Jurkat, Clone E6-1 (cell line): ENCODE measurements around the gene RPL39L.

Experiments used
- DNase-seq: peaks from one replicate; pipeline ENCODE4 v3.0.0-alpha.2; 2011; ENCODE audit warnings: low read depth, low spot score
- H3K4me3 ChIP-seq: 2 replicates; pipeline ENCODE4 v1.5.1; 2011; ENCODE audit warnings: mild to moderate bottlenecking, low read length, control low read depth, moderate library complexity

The RPL39L gene

DNA sequence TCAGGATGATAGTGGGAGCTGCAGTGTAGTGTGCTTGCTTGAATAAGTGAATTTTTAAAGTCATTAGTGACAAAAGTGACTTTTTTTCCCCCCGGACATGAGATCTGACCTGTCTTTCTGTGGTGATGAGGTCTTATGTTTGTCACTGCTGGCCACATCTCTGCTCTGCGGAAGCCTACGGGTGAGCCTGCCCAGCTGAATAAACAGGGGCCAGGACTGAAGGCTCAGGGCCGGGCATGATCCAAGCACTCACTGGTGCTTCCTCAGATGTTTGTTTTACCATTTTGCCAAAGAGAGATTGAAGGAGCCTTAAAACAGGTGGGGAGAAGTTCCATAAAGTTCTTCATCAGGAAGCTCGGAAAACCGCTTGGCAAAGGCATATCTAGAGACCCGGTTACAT lies 35.0 kb downstream of the RPL39L start:
- no peak overlapping the region for H3K4me3 ChIP-seq
- DNase-seq = no peak

DNA sequence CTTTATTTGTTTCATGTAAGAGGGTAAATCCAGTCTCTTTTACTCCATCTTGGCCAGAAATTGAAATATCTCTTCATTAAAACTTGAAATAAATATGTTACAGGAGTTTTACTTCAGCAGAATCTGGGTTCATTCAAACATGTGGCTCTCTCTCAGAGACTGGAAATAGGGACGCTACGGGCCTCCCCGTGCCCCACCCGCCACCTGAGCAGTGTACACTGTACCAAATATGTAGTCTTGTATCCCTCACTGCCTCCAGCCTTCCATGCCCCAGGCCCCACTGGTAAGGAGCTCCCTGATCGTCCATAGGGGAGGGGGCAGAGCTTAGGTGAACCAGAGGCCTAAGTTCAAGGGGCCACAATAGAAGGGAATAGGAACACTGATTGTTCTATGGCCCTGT lies 36.0 kb downstream of the RPL39L start:
- DNase-seq = no peak
- H3K4me3 ChIP-seq = no peak overlapping the region

DNA sequence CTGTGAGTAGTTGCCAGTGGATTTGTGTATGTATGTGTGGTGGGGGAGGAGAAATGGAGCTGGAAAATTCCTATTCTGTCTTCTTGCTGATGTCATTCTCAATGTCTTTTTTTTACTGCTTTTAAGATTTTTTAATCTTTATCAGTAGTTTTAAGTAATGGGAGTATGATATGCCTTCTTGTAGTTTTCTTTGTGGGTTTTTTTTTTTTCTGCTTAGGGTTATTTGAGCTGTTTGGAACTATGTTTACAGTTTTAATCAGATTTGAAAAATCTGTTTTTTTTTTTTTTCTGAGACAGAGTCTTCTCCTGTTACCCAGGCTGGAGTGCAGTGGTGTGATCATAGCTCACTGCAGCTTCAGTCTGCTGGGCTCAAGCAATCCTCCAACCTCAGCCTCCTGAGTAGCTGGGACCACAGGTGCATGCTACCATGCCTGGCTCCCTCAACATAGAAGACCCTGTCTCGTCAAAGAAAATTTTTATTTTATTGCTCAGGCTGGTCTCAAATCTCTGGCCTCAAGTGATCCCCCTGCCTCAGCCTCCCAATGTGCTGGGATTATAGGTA lies 37.1 kb downstream of the RPL39L start:
- no peak for DNase-seq
- H3K4me3 ChIP-seq = peak overlapping the region; percentile 28

DNA sequence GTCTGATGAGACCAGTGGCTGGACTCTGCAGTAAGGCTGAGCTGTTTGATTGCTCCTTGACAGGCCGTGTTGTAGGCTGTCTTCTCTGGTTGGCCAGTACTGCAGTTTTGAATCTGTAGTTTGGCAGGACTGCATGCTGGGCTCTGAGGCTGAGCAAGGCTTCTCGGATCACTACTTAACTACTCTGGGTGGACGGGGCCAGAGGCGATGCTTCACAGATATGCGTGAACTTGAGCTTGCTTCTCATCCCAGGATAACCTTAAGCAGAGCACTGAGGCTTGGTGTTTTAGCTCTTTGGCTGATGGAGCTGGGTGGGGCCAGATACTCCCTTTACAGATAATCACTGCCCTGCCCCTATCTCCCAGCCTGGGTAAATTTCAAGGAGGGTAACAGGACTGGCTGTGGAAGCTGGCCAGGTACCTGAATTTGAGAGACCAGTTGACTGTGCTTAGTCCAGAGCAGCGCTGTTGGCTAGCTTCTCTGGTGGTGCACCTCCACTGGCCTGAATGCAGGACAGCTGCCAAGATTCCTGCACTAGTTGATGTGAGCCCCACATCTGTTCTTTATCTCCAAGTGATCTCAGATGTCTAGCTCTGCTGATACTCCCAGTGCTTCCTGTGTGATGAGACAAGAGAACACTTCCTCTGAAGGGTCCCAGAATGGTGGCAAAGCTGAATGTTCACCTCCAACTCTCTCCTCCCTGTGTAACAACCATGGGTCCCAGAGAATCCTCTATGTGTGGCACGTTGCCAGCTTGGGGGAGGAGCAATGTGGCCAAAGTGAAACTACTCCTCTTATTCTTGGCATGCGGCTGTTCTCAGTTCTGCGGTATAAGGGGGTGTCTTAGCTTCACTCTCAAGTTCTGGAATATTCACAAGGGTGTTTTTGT lies 37.9 kb downstream of the RPL39L start:
- peak; percentile 78 for DNase-seq
- H3K4me3 ChIP-seq = peak overlapping the region; percentile 28

DNA sequence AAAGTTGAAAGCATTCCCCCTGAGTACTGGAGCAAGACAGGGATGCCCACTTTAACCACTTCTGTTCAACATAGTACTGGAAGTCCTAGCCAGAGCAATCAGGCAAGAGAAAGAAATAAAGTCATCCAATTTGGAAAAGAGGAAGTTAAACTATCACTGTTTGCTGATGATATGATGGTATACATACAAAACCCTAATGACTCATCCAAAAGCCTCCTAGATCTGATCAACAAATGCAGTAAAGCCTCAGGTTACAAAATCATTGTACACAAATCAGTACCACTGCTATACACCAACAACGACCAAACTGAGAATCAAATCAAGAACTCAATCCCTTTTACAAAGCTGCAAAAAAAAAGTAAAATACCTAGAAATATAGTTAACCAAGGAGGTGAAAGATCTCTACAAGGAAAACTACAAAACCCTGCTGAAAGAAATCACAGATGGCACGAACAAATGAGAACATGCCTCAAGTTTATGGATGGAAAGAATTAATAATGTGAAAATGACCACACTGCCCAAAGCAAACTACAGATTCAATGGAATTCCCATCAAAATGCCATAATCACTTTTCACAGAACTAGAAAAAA lies 40.3 kb downstream of the RPL39L start:
- no peak for DNase-seq

DNA sequence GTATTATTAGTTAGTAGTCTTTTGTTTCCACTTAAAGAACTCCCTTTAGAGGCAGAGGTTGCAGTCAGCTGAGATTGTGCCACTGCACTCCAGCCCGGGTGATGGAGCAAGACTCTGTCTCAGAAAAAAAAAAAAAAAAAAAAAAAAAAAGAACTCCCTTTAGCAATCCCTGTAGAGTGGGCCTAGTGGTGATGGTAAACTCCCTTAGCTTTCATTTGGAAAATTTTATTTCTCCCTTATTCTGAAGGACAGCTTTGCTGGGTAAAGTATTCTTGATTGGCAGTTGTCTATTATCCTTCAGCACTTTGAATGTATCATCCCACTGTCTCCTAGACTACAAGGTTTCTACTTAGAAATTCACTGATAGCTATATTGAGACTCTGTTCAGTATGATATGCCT lies 46.0 kb downstream of the RPL39L start:
- H3K4me3 ChIP-seq = no peak overlapping the region
- no peak for DNase-seq

More for the DNA sequence above, 40.3 kb downstream of the RPL39L start:
- no peak overlapping the region for H3K4me3 ChIP-seq

DNA sequence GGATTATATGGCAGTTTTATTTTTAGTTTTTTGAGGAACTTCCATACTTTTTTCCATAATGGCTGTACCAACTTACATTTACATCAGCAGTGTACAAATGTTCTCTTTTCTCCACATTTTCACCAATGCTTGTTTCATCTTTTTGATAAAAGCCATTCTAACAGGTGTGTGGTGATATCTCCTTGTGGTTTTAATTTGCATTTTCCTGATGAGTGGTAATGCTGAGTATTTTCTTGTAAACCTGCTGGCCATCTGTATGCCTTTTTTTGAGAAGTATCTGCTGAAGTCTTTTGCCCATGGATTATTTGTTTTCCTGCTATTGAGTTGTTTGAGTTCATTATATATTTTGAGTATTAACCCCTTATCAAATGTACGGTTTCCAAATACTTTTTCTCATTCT lies 50.6 kb downstream of the RPL39L start:
- H3K4me3 ChIP-seq = no peak overlapping the region
- DNase-seq = peak; percentile 29

DNA sequence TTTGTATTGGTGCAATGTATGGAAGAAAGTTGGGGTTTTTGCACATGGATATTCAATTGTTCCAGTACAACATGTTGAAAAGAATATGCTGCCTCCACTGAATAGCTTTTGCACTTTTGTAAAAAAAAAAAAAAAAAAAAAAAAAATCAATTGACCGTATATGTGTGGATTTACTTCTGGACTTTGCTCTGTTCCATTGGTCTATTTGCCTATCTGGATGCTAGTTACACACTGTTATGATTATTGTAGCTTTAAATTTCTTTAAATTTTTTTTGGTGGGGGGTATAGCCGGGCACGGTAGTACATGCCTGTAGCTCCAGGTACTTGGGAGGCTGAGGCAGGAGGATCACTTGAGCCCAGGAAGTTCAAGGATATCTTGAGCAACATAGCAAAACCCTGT lies 52.5 kb downstream of the RPL39L start:
- no peak overlapping the region for H3K4me3 ChIP-seq
- no peak for DNase-seq

DNA sequence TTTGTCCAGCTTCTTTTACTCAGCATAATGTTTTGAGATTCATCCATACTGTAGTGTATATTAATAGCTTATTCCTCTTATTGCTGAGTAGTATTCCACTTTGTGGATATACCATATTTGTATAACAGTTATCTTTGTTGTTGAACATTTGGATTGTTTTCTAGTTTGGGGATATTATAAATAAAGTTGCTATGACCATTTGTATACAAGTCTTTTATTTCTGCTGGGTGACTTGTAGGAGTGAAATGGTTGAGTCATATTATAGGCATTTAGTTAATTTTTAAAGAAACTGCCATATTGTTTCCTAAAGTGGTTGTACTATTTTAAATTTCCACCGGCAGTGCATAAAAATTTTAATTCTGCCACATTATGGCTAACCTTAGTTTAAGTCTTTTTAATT lies 53.4 kb downstream of the RPL39L start:
- H3K4me3 ChIP-seq = no peak overlapping the region
- DNase-seq = no peak

DNA sequence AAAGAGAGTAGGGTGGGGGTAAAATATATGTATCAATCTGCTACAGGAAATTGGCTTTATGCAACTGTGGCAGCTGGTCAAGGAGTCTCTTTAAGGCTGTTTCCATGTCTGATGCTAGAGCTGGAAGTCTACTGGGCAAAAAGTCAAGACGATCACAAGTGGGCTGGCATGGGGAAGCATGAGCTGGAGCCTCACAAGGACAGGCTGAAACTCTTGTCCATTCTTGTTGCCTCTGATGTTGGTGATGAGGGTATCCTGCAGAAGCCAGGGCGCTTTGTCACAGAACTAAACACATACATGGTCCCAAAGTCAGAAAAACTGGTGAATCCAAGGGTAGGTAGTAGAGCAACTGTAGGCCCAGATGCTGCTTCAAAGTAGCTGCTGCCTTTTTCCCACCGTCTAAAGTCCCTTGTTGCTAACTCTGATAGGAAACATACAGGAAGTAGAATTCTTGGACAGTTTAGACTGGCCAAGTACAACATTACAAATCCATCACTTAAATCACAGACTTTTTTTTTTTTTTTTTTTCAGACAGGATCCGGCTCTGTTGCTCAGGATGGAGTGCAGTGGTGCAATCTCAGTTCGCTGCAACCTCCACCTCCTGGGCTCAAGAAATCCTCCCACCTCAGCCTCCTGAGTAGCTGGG lies 54.2 kb downstream of the RPL39L start:
- no peak overlapping the region for H3K4me3 ChIP-seq
- no peak for DNase-seq

DNA sequence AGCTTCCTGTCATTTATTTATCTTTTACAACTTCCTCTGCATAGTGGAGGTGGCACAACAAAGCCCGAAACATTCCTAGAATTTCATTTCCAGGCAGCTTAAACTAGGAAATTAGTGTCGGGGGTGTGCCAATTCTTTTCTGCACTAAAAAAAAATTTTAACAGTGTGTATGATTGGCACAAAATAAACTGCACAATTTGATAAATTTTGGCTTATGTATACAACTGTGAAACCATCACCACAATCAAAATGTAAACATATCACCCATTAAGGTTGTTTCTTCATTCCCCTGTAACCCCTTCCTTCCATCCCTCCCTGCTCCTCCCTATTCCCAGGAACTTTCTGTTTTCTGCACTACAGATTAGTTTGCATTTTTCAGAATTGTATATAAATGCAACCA lies 54.7 kb downstream of the RPL39L start:
- DNase-seq = no peak
- H3K4me3 ChIP-seq = no peak overlapping the region

DNA sequence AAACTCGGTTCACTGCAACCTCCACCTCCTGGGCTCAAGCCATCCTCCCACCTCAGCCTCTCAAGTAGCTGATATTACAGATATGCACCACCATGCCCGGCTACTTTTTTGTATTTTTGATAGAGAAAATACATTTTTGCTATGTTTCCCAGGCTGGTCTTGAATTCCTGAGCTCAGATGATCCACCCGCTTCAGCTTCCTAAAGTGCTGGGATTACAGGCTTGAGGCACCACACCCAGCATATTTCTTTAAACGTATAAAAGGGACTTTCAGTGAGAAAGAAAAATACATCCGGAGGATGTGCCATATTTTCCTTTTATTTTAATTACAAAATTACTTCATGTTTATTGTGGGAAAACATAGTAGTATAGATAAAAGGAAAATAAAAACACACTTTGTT lies 55.2 kb downstream of the RPL39L start:
- no peak for DNase-seq
- H3K4me3 ChIP-seq = no peak overlapping the region

DNA sequence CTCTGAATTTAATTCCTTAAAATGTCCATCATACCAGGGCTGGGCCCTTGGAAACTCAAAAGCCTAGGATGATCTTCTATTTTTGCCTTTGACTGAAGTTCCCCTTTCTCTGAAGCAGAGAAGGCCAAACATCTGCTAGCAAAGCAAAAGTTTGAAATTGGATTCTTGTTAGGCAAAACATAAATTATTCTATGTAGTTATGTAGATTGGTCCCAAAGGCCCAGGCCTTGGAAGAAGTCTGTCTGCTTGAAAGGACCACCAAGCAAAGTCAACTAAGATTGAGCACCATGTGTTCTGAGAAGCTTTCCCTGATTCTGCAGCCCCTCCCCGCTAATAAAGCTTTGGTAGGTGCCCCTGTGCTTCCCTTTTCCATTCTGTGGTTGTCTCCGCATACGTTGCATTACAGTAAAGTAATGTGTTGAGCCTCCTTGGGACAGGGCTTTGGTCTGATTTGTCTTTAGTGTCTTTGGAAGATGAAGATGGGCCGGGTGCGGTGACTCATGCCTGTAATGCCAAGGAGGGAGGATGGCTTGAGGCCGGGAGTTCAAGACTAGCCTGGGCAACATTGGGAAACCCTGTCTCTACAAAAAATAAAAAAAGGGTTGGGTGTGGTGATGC lies 56.4 kb downstream of the RPL39L start:
- H3K4me3 ChIP-seq = no peak overlapping the region
- DNase-seq = no peak

DNA sequence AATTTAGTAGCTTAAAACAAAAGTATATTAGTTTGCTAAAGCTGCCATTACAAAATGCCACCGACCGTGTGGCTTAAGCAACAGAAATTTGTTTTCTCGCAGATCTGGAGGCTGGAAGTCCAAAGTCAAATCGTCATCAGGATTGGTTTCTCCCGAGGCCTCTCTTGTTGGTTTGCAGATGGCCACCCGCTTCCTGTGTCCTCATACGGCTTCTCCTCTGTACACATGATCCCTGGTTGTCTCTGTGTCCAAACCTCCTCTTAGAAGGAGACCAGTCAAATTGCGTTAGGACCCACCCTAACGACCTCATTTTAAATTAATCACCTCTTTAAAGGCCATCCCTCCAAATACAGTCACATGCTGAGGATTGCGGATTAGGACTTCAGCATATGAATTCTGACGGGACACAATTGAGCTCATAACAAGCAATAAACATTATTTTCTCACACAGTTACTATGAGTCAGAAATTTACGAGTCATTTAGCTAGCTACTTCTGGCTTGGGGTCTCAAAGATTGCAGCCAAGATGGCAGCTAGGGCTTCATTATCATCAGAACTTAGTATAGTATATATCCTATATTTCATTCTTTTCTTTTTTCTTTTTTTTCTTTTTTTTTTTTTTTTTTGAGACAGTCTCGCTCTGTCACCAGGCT lies 58.4 kb downstream of the RPL39L start:
- DNase-seq = no peak

DNA sequence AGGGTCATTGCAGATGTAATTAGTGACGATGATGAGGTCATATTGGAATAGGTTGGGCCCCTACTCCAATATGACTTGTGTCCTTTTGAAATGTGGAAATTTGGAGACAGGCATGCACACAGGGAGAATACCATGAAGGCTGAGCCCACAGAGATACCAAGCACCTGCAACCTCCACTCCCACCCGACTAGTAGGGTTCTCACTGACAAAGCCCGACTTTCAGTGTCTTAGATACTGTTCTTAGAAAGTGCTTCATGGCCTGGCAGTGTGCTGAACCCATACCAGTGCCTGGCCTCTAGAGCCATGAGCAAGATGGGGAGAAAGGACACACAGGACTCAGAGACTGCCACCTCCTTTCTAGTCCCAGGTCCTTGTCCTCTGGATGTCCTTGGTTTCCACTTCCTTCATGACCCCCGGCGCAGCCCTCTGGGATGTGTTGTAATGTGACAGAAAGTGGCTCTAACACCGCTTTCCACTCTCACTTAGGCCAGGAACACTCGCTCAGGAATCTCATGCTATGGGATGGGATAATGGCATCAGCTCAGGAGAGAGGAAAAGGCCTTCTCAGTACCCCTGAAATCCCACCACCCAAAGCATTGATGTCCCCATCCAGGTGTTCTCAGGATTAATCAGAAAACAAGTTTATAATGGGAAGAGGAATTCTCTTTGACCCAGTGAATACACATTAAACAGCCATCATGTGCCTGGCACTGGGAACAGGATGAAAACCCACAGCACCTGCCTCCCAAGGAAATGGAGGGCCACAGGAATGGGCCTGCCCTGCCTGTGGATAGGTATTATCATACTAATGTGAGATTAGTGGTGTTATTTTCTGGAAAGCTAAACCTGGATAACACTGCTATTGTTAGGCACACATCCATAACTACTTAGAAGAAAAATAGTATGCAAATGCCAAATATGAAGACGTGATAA lies 59.9 kb downstream of the RPL39L start:
- H3K4me3 ChIP-seq = no peak overlapping the region
- DNase-seq = no peak

More for the DNA sequence above, 58.4 kb downstream of the RPL39L start:
- no peak overlapping the region for H3K4me3 ChIP-seq

DNA sequence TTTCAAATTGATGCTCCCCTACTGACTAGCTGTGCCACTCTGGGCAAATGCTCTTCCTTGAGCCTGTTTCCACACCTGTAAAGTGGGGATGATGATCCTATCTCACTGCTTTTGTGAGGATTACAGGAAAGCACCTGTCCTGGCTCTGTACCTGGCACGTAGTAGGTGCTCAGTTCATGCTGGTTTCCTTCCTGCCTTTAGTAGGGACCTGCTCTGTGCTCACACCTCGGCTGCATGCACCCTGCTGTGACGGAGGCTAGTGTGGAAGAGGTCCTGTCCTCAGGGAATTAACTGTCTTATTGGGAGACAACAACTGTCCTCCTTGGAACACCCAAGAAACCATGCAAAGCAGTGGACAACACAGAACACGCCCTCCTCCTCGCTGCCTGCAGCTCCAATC lies 61.8 kb downstream of the RPL39L start:
- H3K4me3 ChIP-seq = no peak overlapping the region
- no peak for DNase-seq

DNA sequence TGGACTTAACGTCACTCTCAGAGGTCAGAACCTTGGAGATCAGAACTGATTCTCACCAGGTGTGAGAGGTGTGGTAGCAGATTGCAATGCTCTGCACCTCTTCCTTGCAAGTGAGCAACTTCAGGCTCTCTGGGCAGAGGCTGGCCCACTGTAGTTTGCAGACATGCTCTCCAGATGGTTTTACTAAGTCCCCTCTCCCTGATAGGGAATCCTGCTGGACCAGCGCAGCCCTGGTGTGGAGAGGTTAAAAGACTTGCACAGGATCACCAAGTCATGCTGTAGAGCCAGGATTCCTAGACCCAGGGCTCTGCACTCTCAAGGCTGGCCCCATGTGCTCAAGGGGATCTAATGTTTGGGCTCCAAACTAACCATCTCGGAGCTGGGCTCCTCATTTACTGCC lies 62.2 kb downstream of the RPL39L start:
- DNase-seq = no peak
- no peak overlapping the region for H3K4me3 ChIP-seq

DNA sequence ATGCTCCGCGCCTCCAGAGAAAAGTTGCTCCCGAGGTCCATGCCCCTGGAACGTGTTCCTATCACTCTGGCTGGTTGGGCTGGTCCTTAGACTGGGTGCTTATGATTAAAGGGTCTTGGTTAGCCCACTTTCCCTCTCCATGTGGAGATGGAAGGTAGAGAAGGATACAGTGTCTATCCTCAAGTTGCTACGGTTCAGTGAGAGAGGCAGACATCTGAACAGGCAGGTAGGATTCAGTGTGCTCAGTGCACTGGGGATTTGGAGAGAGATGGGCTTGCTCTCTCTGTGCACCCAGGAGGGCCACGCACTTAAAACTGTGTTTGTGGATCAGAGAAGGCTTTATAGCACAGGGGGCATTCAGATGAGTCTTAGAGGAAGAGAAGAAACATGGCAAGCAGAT lies 63.0 kb downstream of the RPL39L start:
- DNase-seq = no peak
- no peak overlapping the region for H3K4me3 ChIP-seq
